Epithelial cell of prostate (primary cell): ENCODE data around the gene RNASEH1.

ENCODE experiments used
- DNase-seq: peaks from one replicate; pipeline ENCODE4 v3.0.0-alpha.2; 2011; ENCODE audit warnings: low read depth, low spot score
- H3K27ac ChIP-seq: fragments of 450-650 bp; 2 replicates; pipeline ENCODE4 v1.5.1; 2017; ENCODE audit warnings: mild to moderate bottlenecking

The RNASEH1 gene

GRCh38 chr2:3565117-3565516 lies 7.0 kb upstream of the RNASEH1 start:
- no peak for DNase-seq

GRCh38 chr2:3563521-3563976 lies 5.4 kb upstream of the RNASEH1 start:
- no peak overlapping the region for H3K27ac ChIP-seq
- DNase-seq, result no peak

More at GRCh38 chr2:3565117-3565516, 7.0 kb upstream of the RNASEH1 start:
- H3K27ac ChIP-seq, result no peak overlapping the region

- H3K27ac ChIP-seq, result peak overlapping the region; percentile 85
- no peak for DNase-seq
These were observed 411 bp downstream of the RNASEH1 start for GRCh38 chr2:3557639-3558204.

GRCh38 chr2:3553946-3554345 lies 4.2 kb downstream of the RNASEH1 start:
- no peak for DNase-seq

GRCh38 chr2:3547915-3548314 lies 10.2 kb downstream of the RNASEH1 start:
- no peak overlapping the region for H3K27ac ChIP-seq
- no peak for DNase-seq

More at GRCh38 chr2:3553946-3554345, 4.2 kb downstream of the RNASEH1 start:
- no peak overlapping the region for H3K27ac ChIP-seq

- H3K27ac ChIP-seq, result no peak overlapping the region
- no peak for DNase-seq
These were observed 12.2 kb downstream of the RNASEH1 start for GRCh38 chr2:3545788-3546478.

- H3K27ac ChIP-seq, result no peak overlapping the region
- no peak for DNase-seq
These were observed 15.0 kb downstream of the RNASEH1 start for GRCh38 chr2:3543023-3543683.

- no peak for DNase-seq
- no peak overlapping the region for H3K27ac ChIP-seq
These were observed 16.0 kb downstream of the RNASEH1 start for GRCh38 chr2:3542107-3542506.

- no peak overlapping the region for H3K27ac ChIP-seq
- DNase-seq, result no peak
These were observed 18.3 kb downstream of the RNASEH1 start for GRCh38 chr2:3539836-3540235.

GRCh38 chr2:3536682-3537632 lies 21.2 kb downstream of the RNASEH1 start:
- H3K27ac ChIP-seq, result peak overlapping the region; percentile 88
- DNase-seq, result no peak

- peak overlapping the region; percentile 88 for H3K27ac ChIP-seq
- DNase-seq, result peak; percentile 20
These were observed 22.1 kb downstream of the RNASEH1 start for GRCh38 chr2:3535794-3536681.

GRCh38 chr2:3535467-3535793 lies 22.7 kb downstream of the RNASEH1 start:
- no peak for DNase-seq
- H3K27ac ChIP-seq, result peak overlapping the region; percentile 88

GRCh38 chr2:3534251-3534814 lies 23.8 kb downstream of the RNASEH1 start:
- H3K27ac ChIP-seq, result no peak overlapping the region
- DNase-seq, result no peak

- H3K27ac ChIP-seq, result no peak overlapping the region
- no peak for DNase-seq
These were observed 24.3 kb downstream of the RNASEH1 start for GRCh38 chr2:3533836-3534235.

- H3K27ac ChIP-seq, result no peak overlapping the region
- no peak for DNase-seq
These were observed 25.2 kb downstream of the RNASEH1 start for GRCh38 chr2:3532941-3533340.

GRCh38 chr2:3529316-3530025 lies 28.7 kb downstream of the RNASEH1 start:
- H3K27ac ChIP-seq, result no peak overlapping the region
- DNase-seq, result no peak

- H3K27ac ChIP-seq, result no peak overlapping the region
- DNase-seq, result no peak
These were observed 30.0 kb downstream of the RNASEH1 start for GRCh38 chr2:3527886-3528785.

GRCh38 chr2:3526871-3527270 lies 31.3 kb downstream of the RNASEH1 start:
- no peak overlapping the region for H3K27ac ChIP-seq
- no peak for DNase-seq
